Breast epithelium (tissue), 3 donors: ENCODE results near the gene AGR2.

Experiments used
- CTCF ChIP-seq, 3 donors: fragments of 450-650 bp; IDR thresholded peaks; one replicate each; pipeline ENCODE4 v1.5.1; 2016 to 2017; ENCODE audit warnings: antibody characterized with exemption in 3 of 3, mild to moderate bottlenecking in 3 of 3, moderate library complexity in 3 of 3
- POLR2A ChIP-seq: fragments of 450-650 bp; IDR thresholded peaks from one replicate; pipeline ENCODE4 v1.6.1; 2016; ENCODE audit warnings: antibody characterized with exemption, mild to moderate bottlenecking, moderate library complexity
- POLR2AphosphoS5 ChIP-seq, 3 donors: sonication (generic); formaldehyde crosslinking; IDR thresholded peaks; one replicate each; pipeline ENCODE4 v1.6.1; 2017; ENCODE audit warnings: antibody characterized with exemption in 3 of 3

GRCh38 chr7:16791071-16791470 lies 13.7 kb downstream of the AGR2 start:
- no peak for TF ChIP-seq CTCF (IDR thresholded peaks at IDR 0.05)
- TF ChIP-seq POLR2AphosphoS5 (IDR thresholded peaks at IDR 0.05), result no peak
- TF ChIP-seq POLR2A, result no peak
